ENCODE measurements around the gene MCCC1.

DNA sequence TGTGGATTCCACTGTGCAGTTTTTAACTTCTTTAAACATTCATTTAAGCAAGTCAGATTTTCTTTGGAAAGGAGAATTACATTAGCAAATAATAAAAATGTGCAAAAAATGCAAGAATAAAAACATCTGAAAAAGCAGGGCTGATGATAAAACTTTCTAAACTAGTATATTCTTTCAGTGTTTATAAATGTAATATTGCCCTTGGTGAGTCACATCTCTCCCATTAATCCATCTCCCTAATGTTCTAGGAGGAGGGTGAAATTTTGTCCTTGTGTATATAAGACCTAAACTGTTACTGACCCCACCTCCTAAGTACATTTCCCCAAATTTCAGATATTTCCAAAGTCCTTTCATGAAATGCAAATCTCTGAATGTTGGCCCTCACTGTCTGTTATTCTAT is 90.5 kb downstream of the MCCC1 start:
- TF ChIP-seq, protein P1, sequence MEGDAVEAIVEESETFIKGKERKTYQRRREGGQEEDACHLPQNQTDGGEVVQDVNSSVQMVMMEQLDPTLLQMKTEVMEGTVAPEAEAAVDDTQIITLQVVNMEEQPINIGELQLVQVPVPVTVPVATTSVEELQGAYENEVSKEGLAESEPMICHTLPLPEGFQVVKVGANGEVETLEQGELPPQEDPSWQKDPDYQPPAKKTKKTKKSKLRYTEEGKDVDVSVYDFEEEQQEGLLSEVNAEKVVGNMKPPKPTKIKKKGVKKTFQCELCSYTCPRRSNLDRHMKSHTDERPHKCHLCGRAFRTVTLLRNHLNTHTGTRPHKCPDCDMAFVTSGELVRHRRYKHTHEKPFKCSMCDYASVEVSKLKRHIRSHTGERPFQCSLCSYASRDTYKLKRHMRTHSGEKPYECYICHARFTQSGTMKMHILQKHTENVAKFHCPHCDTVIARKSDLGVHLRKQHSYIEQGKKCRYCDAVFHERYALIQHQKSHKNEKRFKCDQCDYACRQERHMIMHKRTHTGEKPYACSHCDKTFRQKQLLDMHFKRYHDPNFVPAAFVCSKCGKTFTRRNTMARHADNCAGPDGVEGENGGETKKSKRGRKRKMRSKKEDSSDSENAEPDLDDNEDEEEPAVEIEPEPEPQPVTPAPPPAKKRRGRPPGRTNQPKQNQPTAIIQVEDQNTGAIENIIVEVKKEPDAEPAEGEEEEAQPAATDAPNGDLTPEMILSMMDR (IDR thresholded peaks at IDR 0.05) = no peak
- TF ChIP-seq POLR2A (IDR thresholded peaks at IDR 0.05) (no peak), POLR2AphosphoS5 (IDR thresholded peaks at IDR 0.05) (no peak), EP300 (IDR thresholded peaks at IDR 0.05) (no peak)

All from suprapubic skin (tissue), 4 donors.